A549 (cell line): ENCODE measurements around the gene MECR.

ENCODE experiments used
- NR3C1 ChIP-seq: fragments of >200 bp; sonication (Bioruptor Twin); formaldehyde crosslinking; IDR thresholded peaks from 3 replicates; pipeline ENCODE4 v1.6.1; 2017
- RAD21 ChIP-seq, 2 experiments: fragments of >200 bp in 1 of 2; sonication (Bioruptor Twin) in 1 of 2; formaldehyde crosslinking in 1 of 2; IDR thresholded peaks in 1 of 2; conservative IDR thresholded peaks in 1 of 2; 2 replicates in 1 of 2; 3 replicates in 1 of 2; pipeline ENCODE4 v1.6.1; 2012 to 2018; ENCODE audit warnings: inconsistent platforms in 1 of 2
- ZC3H11A ChIP-seq: fragments of 450-650 bp; IDR thresholded peaks from 2 replicates; pipeline ENCODE4 v1.6.1; 2014; ENCODE audit warnings: antibody characterized with exemption, mild to moderate bottlenecking
- TF ChIP-seq, protein P1 (sequence below): fragments of >200 bp; sonication (Bioruptor Twin); formaldehyde crosslinking; IDR thresholded peaks from 3 replicates; pipeline ENCODE4 v1.5.1; 2016

DNA sequence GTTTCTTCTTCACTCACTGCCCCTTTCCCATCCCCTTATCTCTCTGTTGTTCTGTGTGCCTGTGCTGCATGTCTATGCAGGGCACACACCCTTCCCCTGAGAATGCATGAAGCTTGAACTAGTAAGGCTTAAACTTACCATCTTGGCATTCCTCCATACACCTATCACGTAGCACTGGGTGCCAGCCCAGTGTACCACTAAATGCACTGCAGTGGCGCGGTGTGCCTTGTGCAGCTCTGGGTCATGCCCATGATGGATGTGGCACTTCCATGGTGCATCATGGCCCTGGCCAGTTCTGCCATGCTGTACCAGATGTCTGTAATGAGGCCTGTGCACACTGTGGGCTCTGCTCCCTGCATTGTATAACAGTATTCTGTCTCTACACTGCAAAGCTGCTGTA, 16.3 kb upstream of the MECR start:
- TF ChIP-seq, protein P1, sequence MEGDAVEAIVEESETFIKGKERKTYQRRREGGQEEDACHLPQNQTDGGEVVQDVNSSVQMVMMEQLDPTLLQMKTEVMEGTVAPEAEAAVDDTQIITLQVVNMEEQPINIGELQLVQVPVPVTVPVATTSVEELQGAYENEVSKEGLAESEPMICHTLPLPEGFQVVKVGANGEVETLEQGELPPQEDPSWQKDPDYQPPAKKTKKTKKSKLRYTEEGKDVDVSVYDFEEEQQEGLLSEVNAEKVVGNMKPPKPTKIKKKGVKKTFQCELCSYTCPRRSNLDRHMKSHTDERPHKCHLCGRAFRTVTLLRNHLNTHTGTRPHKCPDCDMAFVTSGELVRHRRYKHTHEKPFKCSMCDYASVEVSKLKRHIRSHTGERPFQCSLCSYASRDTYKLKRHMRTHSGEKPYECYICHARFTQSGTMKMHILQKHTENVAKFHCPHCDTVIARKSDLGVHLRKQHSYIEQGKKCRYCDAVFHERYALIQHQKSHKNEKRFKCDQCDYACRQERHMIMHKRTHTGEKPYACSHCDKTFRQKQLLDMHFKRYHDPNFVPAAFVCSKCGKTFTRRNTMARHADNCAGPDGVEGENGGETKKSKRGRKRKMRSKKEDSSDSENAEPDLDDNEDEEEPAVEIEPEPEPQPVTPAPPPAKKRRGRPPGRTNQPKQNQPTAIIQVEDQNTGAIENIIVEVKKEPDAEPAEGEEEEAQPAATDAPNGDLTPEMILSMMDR, result no peak
- TF ChIP-seq ZC3H11A (no peak), RAD21 (conservative IDR thresholded peaks at IDR 0.05 in 1 of 2, IDR thresholded peaks at IDR 0.05 in 1 of 2) (no peak), NR3C1 (no peak)
